Right renal pelvis (tissue), 4 donors: ENCODE results near the gene CAVIN3. TPM values are rescaled to one million over a fixed set of nuclear protein-coding genes. Genes with fewer than 3 reads are reported as not detected.
"Not testable (repeated sequence)": the region's sequence is repeated elsewhere in the genome, so short reads cannot be mapped to it uniquely, and the experiment has no call there.

Source experiments
- DNase-seq, 4 donors: peaks; one replicate each; pipeline ENCODE4 v3.0.0-alpha.2; 2013; ENCODE audit warnings: low read depth in 4 of 4, low spot score in 3 of 4, missing footprints in 1 of 4
- polyA plus RNA-seq, 4 donors: library from polyadenylated mRNA; unstranded; fragments of 120-200 nt; gene quantifications; one replicate each; pipeline ENCODE4 v1.2.1, GENCODE V29; 2013; ENCODE audit not compliant: insufficient read length in 4 of 4

Gene CAVIN3
- polyA plus RNA-seq, 4 donors, result 14.3 to 26.3 (median 16.0) TPM

GRCh38 chr11:6326985-6327384 is 6.7 kb upstream of the CAVIN3 start:
- DNase-seq, result no peak

GRCh38 chr11:6326303-6326702 is 6.0 kb upstream of the CAVIN3 start:
- DNase-seq, result no peak

GRCh38 chr11:6323291-6323905 is 3.1 kb upstream of the CAVIN3 start:
- no peak for DNase-seq

GRCh38 chr11:6321961-6322362 is 1.7 kb upstream of the CAVIN3 start:
- no peak for DNase-seq

- no peak for DNase-seq
Measured at GRCh38 chr11:6321356-6321755, 1.1 kb upstream of the CAVIN3 start.

- peak; percentile 57 to 75 (median 67) for DNase-seq
Measured at GRCh38 chr11:6319704-6320410, 444 bp downstream of the CAVIN3 start.

- peak in 3 of 4 donors; percentile 5 to 25 (median 18) for DNase-seq
Measured at GRCh38 chr11:6319001-6319703, 1.1 kb downstream of the CAVIN3 start.

- DNase-seq, result no peak
Measured at GRCh38 chr11:6318204-6318603, 2.1 kb downstream of the CAVIN3 start.

GRCh38 chr11:6315811-6316425 is 4.4 kb downstream of the CAVIN3 start:
- DNase-seq, result peak; percentile 17 to 45 (median 29)

GRCh38 chr11:6312106-6312505 is 8.2 kb downstream of the CAVIN3 start:
- DNase-seq, result no peak

- DNase-seq, result no peak
Measured at GRCh38 chr11:6307876-6308275, 12.4 kb downstream of the CAVIN3 start.

GRCh38 chr11:6305297-6305696 is 15.0 kb downstream of the CAVIN3 start:
- no peak for DNase-seq

- no peak for DNase-seq
Measured at GRCh38 chr11:6303661-6304060, 16.6 kb downstream of the CAVIN3 start.

GRCh38 chr11:6301096-6301495 is 19.2 kb downstream of the CAVIN3 start:
- DNase-seq, result no peak

GRCh38 chr11:6300325-6300724 is 20.0 kb downstream of the CAVIN3 start:
- no peak for DNase-seq

- no peak for DNase-seq
Measured at GRCh38 chr11:6298605-6299004, 21.7 kb downstream of the CAVIN3 start.

GRCh38 chr11:6297831-6298230 is 22.5 kb downstream of the CAVIN3 start:
- DNase-seq, result no peak

- DNase-seq, result no peak
Measured at GRCh38 chr11:6285019-6285418, 35.3 kb downstream of the CAVIN3 start.

GRCh38 chr11:6284250-6284649 is 36.1 kb downstream of the CAVIN3 start:
- no peak for DNase-seq

- no peak for DNase-seq
Measured at GRCh38 chr11:6283453-6284023, 36.8 kb downstream of the CAVIN3 start.

- DNase-seq, result not testable (repeated sequence)
Measured at GRCh38 chr11:6280809-6281208, 39.5 kb downstream of the CAVIN3 start.
